ENCODE results near the gene FBRS.

DNA sequence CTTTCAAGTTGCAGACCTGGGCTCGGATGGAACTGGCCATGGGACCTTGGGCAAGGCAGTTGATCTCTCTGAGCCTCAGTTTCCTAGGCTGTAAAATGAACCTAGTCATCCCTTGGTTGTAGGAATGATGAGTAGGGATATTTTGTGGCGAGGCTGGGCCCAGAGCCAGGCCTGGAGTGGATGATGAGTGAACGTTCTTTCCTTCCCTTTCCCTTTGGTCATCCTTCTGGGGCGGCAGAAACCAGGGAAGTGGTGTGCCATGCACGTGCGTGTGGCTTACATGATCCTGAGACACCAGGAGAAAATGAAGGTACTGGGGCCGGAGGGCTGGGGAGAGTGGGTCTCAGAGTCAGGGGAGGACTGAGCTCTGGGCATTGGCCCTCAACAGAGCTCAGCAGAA, 8.4 kb downstream of the FBRS start:
- TF ChIP-seq, protein P1, sequence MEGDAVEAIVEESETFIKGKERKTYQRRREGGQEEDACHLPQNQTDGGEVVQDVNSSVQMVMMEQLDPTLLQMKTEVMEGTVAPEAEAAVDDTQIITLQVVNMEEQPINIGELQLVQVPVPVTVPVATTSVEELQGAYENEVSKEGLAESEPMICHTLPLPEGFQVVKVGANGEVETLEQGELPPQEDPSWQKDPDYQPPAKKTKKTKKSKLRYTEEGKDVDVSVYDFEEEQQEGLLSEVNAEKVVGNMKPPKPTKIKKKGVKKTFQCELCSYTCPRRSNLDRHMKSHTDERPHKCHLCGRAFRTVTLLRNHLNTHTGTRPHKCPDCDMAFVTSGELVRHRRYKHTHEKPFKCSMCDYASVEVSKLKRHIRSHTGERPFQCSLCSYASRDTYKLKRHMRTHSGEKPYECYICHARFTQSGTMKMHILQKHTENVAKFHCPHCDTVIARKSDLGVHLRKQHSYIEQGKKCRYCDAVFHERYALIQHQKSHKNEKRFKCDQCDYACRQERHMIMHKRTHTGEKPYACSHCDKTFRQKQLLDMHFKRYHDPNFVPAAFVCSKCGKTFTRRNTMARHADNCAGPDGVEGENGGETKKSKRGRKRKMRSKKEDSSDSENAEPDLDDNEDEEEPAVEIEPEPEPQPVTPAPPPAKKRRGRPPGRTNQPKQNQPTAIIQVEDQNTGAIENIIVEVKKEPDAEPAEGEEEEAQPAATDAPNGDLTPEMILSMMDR (IDR thresholded peaks at IDR 0.05), result no peak
- TF ChIP-seq EP300 (IDR thresholded peaks at IDR 0.05) (no peak), POLR2A (IDR thresholded peaks at IDR 0.05) (no peak), POLR2AphosphoS5 (IDR thresholded peaks at IDR 0.05) (no peak)
